GM12801 (cell line): ENCODE data around the gene WDR45B.

Source experiments
- CTCF ChIP-seq: IDR thresholded peaks from one replicate; pipeline ENCODE4 v1.5.1; 2011; ENCODE audit warnings: control low read depth; ENCODE audit not compliant: insufficient read length; ENCODE audit errors: extremely low read depth

Gene WDR45B

DNA sequence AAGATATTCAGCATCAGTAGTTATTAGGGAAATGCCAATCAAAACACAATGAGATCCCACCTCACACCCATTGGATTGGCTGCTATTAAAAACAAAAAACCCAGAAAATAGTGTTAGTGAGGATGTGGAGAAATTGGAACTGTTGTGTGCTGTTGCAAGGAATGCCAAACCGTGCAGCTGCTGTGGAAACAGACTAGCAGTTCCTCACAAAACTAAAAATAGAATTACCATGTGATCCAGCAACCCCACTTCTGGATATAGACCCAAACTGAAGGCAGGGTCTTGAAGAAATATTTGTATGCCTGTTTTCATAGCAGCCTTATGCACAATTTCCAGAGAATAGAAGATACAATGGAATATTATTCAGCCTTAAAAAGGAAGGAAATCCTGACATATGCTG, 82.7 kb downstream of the WDR45B start:
- no peak for TF ChIP-seq CTCF
